22Rv1 (cell line): Measurements from ENCODE around the gene SLC24A5.

Source experiments
- CTCF ChIP-seq: fragments of 450-650 bp; IDR thresholded peaks from 2 replicates; pipeline ENCODE4 v1.5.1; 2017; ENCODE audit warnings: mild to moderate bottlenecking
- ZFX ChIP-seq: fragments of 450-650 bp; IDR thresholded peaks from 2 replicates; pipeline ENCODE4 v1.6.1; 2017; ENCODE audit warnings: antibody characterized with exemption, borderline replicate concordance

- TF ChIP-seq CTCF = no peak
- TF ChIP-seq ZFX = no peak
These were observed 17.1 kb upstream of the SLC24A5 start for GRCh38 chr15:48103647-48104046.
